Astrocyte of the spinal cord (primary cell): ENCODE data around the gene HTR1D.

Experiments
- DNase-seq: peaks from one replicate; pipeline ENCODE4 v3.0.0; 2011; ENCODE audit warnings: low read depth, low spot score
- H3K4me3 ChIP-seq: 2 replicates; pipeline ENCODE4 v1.5.1; 2011; ENCODE audit warnings: low read depth, mild to moderate bottlenecking, low read length, moderate library complexity
- in situ Hi-C: cut with HindIII; loops from 2 replicates; pipeline ENCODE4 v1.10.0; 2017; ENCODE audit warnings: low sequenced_read_pairs
- TF ChIP-seq, protein P1 (sequence below): IDR thresholded peaks from 2 replicates; pipeline ENCODE4 v1.5.1; 2012; ENCODE audit warnings: low read depth, mild to moderate bottlenecking, low read length, inconsistent platforms

HTR1D gene

DNA sequence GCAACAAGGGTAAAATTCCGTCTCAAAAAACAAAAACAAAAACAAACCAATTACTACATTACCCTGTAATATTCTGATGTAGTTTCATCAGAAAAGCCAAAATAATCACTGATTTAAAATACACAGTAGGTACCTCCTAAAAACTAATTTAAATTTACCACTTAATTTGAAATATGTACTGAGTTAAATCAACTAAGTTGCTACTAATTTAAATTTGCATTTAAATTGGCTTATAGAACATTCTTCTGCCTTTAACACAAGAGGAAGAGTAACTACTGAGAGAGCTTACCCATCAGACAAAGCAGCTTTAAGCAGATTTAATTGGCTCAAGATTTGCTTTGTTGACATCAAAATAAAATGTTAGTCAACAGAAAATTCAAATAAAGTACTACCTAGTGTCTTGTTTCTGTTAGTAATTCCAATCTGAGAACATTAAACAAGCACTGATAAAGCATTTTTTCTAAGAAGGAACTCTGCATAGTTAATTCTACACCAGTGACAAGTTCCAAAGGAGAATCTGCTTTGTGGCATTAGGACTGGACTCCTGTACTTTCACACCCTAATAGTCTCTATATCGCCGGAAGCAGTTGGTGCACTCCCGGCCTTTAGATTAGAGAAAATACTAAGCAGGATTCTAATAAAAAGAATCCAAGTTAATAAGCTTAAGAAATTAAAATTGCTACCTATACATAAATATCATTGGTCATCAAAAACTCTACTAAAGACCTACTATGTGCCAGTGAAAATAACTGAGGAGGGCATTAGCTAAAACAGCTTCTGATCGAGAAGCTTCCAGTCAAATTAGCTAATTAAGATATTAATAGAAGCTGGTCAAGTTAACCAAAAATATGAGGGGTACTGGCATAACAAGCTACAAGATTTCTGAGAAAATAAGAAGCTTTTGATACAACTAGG is 57.1 kb downstream of the HTR1D start:
- DNase-seq = no peak
- in situ Hi-C loops = no loop called here
- no peak overlapping the region for H3K4me3 ChIP-seq
- TF ChIP-seq, protein P1, sequence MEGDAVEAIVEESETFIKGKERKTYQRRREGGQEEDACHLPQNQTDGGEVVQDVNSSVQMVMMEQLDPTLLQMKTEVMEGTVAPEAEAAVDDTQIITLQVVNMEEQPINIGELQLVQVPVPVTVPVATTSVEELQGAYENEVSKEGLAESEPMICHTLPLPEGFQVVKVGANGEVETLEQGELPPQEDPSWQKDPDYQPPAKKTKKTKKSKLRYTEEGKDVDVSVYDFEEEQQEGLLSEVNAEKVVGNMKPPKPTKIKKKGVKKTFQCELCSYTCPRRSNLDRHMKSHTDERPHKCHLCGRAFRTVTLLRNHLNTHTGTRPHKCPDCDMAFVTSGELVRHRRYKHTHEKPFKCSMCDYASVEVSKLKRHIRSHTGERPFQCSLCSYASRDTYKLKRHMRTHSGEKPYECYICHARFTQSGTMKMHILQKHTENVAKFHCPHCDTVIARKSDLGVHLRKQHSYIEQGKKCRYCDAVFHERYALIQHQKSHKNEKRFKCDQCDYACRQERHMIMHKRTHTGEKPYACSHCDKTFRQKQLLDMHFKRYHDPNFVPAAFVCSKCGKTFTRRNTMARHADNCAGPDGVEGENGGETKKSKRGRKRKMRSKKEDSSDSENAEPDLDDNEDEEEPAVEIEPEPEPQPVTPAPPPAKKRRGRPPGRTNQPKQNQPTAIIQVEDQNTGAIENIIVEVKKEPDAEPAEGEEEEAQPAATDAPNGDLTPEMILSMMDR = no peak

DNA sequence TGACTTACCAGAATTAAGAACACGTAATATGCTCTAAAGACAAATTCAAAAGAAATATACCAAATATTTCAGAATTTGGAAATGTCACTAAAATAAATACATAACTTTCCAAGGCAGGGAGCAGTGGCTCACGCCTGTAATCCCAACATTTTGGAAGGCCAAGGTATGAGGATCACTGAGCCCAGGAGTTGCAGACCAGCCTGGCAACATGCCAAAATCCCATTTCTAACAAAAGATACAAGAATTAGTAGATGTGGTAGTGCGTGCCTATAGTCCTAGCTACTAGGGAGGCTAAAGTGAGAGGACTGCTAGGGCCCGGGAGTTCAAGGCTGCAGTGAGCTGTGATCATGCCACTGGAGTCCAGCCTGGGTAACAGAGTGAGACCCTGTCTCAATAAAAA is 60.4 kb downstream of the HTR1D start:
- in situ Hi-C loops = no loop called here
- no peak overlapping the region for H3K4me3 ChIP-seq
- TF ChIP-seq, protein P1 = no peak
- DNase-seq = no peak

DNA sequence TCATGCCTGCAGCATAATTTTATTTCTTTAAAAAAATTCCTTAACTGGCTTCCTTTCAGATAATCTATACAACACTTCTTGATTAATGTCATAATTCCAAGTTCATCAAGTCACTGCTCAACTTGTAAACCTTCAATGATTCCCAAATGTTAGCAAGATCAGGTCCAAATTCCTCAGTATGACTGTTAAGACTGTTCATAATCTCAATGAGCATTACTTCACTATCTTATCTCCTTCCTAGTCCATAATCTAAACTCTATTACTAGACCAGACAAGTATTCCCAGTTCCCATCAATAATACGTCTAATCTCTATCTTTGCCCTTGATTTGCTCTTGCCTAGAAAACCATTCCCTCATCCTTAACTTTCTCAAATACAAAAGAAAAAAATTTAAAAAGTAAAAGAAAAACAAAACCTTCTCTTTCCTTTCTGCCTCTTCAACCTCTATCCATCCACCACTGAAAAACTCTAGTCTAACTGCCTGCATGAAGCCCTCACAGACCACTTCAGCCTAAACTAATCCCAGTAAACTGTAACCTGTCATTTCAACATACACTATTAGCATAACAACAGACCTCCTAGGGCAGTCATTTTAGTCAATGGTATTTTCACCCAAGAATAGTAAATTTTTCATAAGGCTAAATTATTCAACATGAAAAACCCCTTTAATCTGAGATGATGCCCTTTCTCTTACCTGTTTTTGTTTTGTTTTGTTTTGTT is 64.2 kb downstream of the HTR1D start:
- no peak for DNase-seq
- in situ Hi-C loops = no loop called here
- TF ChIP-seq, protein P1 = no peak
- H3K4me3 ChIP-seq = no peak overlapping the region

DNA sequence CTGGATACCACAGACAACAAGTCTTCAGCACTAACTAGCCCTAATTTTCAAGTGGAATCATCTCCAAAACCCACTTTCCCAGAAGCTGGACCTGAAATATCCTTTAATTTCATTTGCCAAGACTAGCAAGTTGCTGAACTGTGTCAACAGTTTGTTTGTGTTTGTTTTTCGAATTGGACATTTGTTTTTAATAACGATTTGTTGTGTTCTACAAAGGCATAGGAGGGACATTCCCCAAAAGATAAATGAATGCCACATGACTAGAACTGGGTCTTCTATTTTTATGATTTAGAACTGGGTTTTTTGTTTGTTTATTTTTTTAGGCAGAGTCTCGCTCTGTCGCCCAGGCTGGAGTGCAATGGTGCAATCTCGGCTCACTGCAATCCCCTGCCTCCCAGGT is 66.6 kb downstream of the HTR1D start:
- no peak overlapping the region for H3K4me3 ChIP-seq
- TF ChIP-seq, protein P1 = no peak
- in situ Hi-C loops = no loop called here

DNA sequence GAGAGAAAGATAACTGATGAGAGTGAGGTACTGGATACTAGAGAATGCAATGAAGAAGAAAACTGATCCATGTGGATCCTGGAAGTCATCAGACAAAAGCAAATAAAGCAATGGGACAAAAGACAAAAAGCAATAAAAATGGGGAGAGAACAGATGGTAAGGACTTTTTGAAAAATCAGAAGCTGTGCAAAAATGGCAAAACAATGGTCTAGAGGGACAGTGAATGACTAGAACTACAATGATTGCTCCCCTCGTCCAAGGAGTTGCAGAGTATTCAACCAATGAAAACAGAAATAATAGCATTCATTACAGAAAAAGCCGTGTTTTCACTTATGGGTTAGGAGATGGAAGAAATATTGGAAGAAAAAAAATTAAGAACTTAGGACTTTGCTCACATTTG is 67.2 kb downstream of the HTR1D start:
- H3K4me3 ChIP-seq = no peak overlapping the region
- in situ Hi-C loops = no loop called here
- no peak for DNase-seq
- TF ChIP-seq, protein P1 = no peak

More for the DNA sequence above, 66.6 kb downstream of the HTR1D start:
- DNase-seq = no peak

DNA sequence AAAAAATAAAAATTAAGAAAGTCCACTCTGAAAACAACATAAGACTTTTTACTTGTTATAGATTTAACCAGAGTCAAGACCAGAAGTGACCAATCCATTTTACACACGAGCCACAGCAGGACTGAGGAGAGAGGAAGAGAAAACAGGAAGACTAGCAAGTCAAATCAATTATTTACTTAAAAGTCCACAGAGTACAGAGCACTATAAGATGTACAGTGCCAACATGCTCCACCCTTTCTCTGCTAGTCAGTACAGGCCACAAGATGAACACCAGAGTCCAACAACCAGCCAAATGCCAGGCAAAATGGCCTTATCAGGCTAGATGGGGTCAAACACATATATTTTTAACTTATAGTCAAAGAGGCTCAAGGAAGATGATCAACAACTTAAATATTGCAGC is 68.2 kb downstream of the HTR1D start:
- in situ Hi-C loops = no loop called here
- TF ChIP-seq, protein P1 = no peak
- DNase-seq = no peak
- H3K4me3 ChIP-seq = no peak overlapping the region
